Left lung (tissue), 10 donors: ENCODE results near the gene PALB2. TPM values are rescaled to one million over a fixed set of nuclear protein-coding genes. Genes with fewer than 3 reads are reported as not detected.
"Not testable (repeated sequence)": the region's sequence is repeated elsewhere in the genome, so short reads cannot be mapped to it uniquely, and the experiment has no call there.

ENCODE experiments used
- ATAC-seq: fragments of 200-7000 bp; cut with Tn5 transposase; one replicate; pipeline ENCODE4 v1.9.1; 2020; ENCODE audit warnings: moderate library complexity
- DNase-seq, 4 donors: peaks; one replicate each; pipeline ENCODE4 v3.0.0-alpha.2; 2013 to 2020
- H3K27ac ChIP-seq, 2 donors: fragments of 200-600 bp; sonication (generic) in 1 of 2; one replicate each; pipeline versions ENCODE4 v1.5.0 to v1.8.0; 2020 to 2021
- H3K27me3 ChIP-seq, 2 donors: fragments of 200-600 bp; sonication (generic) in 1 of 2; one replicate each; pipeline versions ENCODE4 v1.5.0 to v1.8.0; 2020 to 2021
- H3K36me3 ChIP-seq, 2 donors: fragments of 200-600 bp; sonication (generic) in 1 of 2; one replicate each; pipeline versions ENCODE4 v1.5.0 to v1.8.0; 2020 to 2021
- H3K4me1 ChIP-seq, 2 donors: fragments of 200-600 bp; one replicate each; pipeline ENCODE4 v1.8.0; 2021
- H3K4me3 ChIP-seq, 2 donors: fragments of 200-600 bp; sonication (generic) in 1 of 2; one replicate each; pipeline versions ENCODE4 v1.5.0 to v1.8.0; 2020 to 2021; ENCODE audit warnings: mild to moderate bottlenecking in 1 of 2
- H3K9me3 ChIP-seq, 2 donors: fragments of 200-600 bp; sonication (generic) in 1 of 2; one replicate each; pipeline versions ENCODE4 v1.5.0 to v1.8.0; 2020 to 2021
- CTCF ChIP-seq, 2 donors: fragments of 200-600 bp; sonication (generic) in 1 of 2; IDR thresholded peaks; one replicate each; pipeline versions ENCODE4 v1.5.0 to v1.8.0; 2021; ENCODE audit warnings: antibody characterized with exemption in 2 of 2
- intact Hi-C, 2 donors: fragments of 100-400 bp; cut with DNase I; formaldehyde crosslinking; loops; one replicate each; pipeline versions ENCODE4 v1.11.2 to v1.14.2; 2022
- polyA plus RNA-seq, 6 donors: library from polyadenylated mRNA; unstranded; fragments of 120-200 nt; gene quantifications; one replicate each; pipeline ENCODE4 v1.2.1, GENCODE V29; 2013; ENCODE audit not compliant: insufficient read length in 6 of 6
- total RNA-seq, 2 donors: library from RNA; stranded (reverse); fragmentation: NEBNext Ultra II Directional; extraction: Animal tissue kit (Norgen Biotek cat#: 25700); gene quantifications; one replicate each; pipeline ENCODE4 v1.2.1, GENCODE V29; 2021
- donor health status: DM: no; HTN: yes; CAD: no.
- donor health status: DM: no; HTN: no; CAD: no.

Gene PALB2
- total and polyA plus RNA-seq, 8 donors = 10.3 to 20.4 (median 15.8) TPM

- Histone ChIP-seq H3K27me3 (no peaks in the 10 kb centered on the region), H3K36me3 (peaks cover 0 to 51% of the 10 kb centered on the region in 2 donors), H3K4me1 (peaks cover 7 to 33% of the 10 kb centered on the region in 2 donors), H3K4me3 (peak overlapping the region; percentile 71 to 90), H3K9me3 (no peaks in the 10 kb centered on the region), H3K27ac (no peak overlapping the region)
- intact Hi-C loops = no loop called here
- no peak for ATAC-seq
- TF ChIP-seq CTCF (IDR thresholded peaks at IDR 0.05) = no peak
- no peak for DNase-seq
Observed at GRCh38 chr16:23642246-23642774, 1.2 kb upstream of the PALB2 start.

- Histone ChIP-seq H3K27ac (peak overlapping the region; percentile 73 to 80), H3K4me3 (peak overlapping the region; percentile 71 to 90), H3K27me3 (no peaks in the 10 kb centered on the region), H3K36me3 (peaks cover 0 to 48% of the 10 kb centered on the region in 2 donors), H3K9me3 (no peaks in the 10 kb centered on the region), H3K4me1 (peaks cover 7 to 23% of the 10 kb centered on the region in 2 donors)
- intact Hi-C loops = no loop called here
- DNase-seq (no peak), ATAC-seq (peak; percentile 4)
- no peak for TF ChIP-seq CTCF (IDR thresholded peaks at IDR 0.05)
Observed at GRCh38 chr16:23640615-23640930, 537 bp downstream of the PALB2 start.

- H3K4me3 ChIP-seq = no peak overlapping the region
- no peak for TF ChIP-seq CTCF (IDR thresholded peaks at IDR 0.05)
- no peaks in the 10 kb centered on the region for H3K9me3 ChIP-seq
- intact Hi-C loops = no loop called here
- peaks cover 0 to 59% of the 10 kb centered on the region in 2 donors for H3K36me3 ChIP-seq
- ATAC-seq (no peak), DNase-seq (no peak)
- H3K27me3 ChIP-seq = no peaks in the 10 kb centered on the region
- peaks cover 0 to 12% of the 10 kb centered on the region in 2 donors for H3K4me1 ChIP-seq
- H3K27ac ChIP-seq = no peak overlapping the region
Observed at GRCh38 chr16:23635958-23636357, 5.2 kb downstream of the PALB2 start.

GRCh38 chr16:23634461-23635036 lies 6.6 kb downstream of the PALB2 start:
- DNase-seq (no peak), ATAC-seq (no peak)
- H3K27ac ChIP-seq = no peak overlapping the region
- intact Hi-C loops = no loop called here
- peaks cover 0 to 1% of the 10 kb centered on the region in 2 donors for H3K4me1 ChIP-seq
- no peaks in the 10 kb centered on the region for H3K27me3 ChIP-seq
- no peaks in the 10 kb centered on the region for H3K9me3 ChIP-seq
- no peak overlapping the region for H3K4me3 ChIP-seq
- peaks cover 0 to 67% of the 10 kb centered on the region in 2 donors for H3K36me3 ChIP-seq
- TF ChIP-seq CTCF (IDR thresholded peaks at IDR 0.05) = no peak

- peaks cover 0 to 75% of the 10 kb centered on the region in 2 donors for H3K36me3 ChIP-seq
- ATAC-seq, H3K27me3 ChIP-seq, H3K4me1 ChIP-seq, H3K27ac ChIP-seq, intact Hi-C loops, DNase-seq, H3K4me3 ChIP-seq, H3K9me3 ChIP-seq: not testable (repeated sequence)
Observed at GRCh38 chr16:23631874-23632273, 9.2 kb downstream of the PALB2 start.

GRCh38 chr16:23629516-23629915 lies 11.6 kb downstream of the PALB2 start:
- DNase-seq (no peak), ATAC-seq (no peak)
- no peak overlapping the region for H3K27ac ChIP-seq
- H3K9me3 ChIP-seq = no peaks in the 10 kb centered on the region
- H3K27me3 ChIP-seq = no peaks in the 10 kb centered on the region
- no peaks in the 10 kb centered on the region for H3K4me1 ChIP-seq
- intact Hi-C loops = no loop called here
- no peak overlapping the region for H3K4me3 ChIP-seq
- TF ChIP-seq CTCF (IDR thresholded peaks at IDR 0.05) = no peak
- H3K36me3 ChIP-seq = peaks cover 0 to 77% of the 10 kb centered on the region in 2 donors
